Liver (tissue), 9 donors: ENCODE results near the gene OR1I1. TPM values are rescaled to one million over a fixed set of nuclear protein-coding genes. Genes with fewer than 3 reads are reported as not detected.

ENCODE experiments used
- DNase-seq: peaks from one replicate; pipeline ENCODE4 v3.0.0-alpha.2; 2017; ENCODE audit warnings: low spot score
- H3K27ac ChIP-seq, 2 donors: one replicate each; pipeline ENCODE4 v1.7.0; 2013; ENCODE audit warnings: inconsistent platforms in 2 of 2, low read length in 2 of 2, control low read depth in 1 of 2, low read depth in 1 of 2, mild to moderate bottlenecking in 1 of 2
- H3K27me3 ChIP-seq, 4 donors: one replicate each; pipeline versions ENCODE4 v1.6.1 to v1.7.0; 2013; ENCODE audit warnings: low read length in 3 of 4, inconsistent platforms in 1 of 4, mild to moderate bottlenecking in 1 of 4, moderate library complexity in 1 of 4; ENCODE audit not compliant: control insufficient read depth in 4 of 4, insufficient read depth in 4 of 4
- H3K36me3 ChIP-seq, 4 donors: one replicate each; pipeline versions ENCODE4 v1.6.1 to v1.7.0; 2013; ENCODE audit warnings: low read length in 3 of 4, mild to moderate bottlenecking in 3 of 4, low read depth in 1 of 4, moderate library complexity in 1 of 4; ENCODE audit not compliant: control insufficient read depth in 4 of 4, insufficient read depth in 3 of 4
- H3K4me1 ChIP-seq, 4 donors: one replicate each; pipeline versions ENCODE4 v1.6.1 to v1.7.0; 2013; ENCODE audit warnings: low read length in 3 of 4, mild to moderate bottlenecking in 3 of 4, moderate library complexity in 1 of 4; ENCODE audit not compliant: control insufficient read depth in 4 of 4, insufficient read depth in 4 of 4
- H3K4me3 ChIP-seq, 3 donors: one replicate each; pipeline versions ENCODE4 v1.6.1 to v1.7.0; 2013; ENCODE audit warnings: low read length in 3 of 3, control low read depth in 1 of 3, low read depth in 1 of 3, mild to moderate bottlenecking in 1 of 3
- H3K9ac ChIP-seq, 2 donors: one replicate each; pipeline ENCODE4 v1.7.0; 2013; ENCODE audit warnings: low read length in 2 of 2, mild to moderate bottlenecking in 2 of 2, moderate library complexity in 2 of 2, control low read depth in 1 of 2, low read depth in 1 of 2
- H3K9me3 ChIP-seq, 4 donors: one replicate each; pipeline versions ENCODE4 v1.6.1 to v1.7.0; 2013; ENCODE audit warnings: low read length in 3 of 4; ENCODE audit not compliant: control insufficient read depth in 4 of 4
- ATF3 ChIP-seq: IDR thresholded peaks from 2 replicates; pipeline ENCODE4 v1.6.1; 2016; ENCODE audit warnings: antibody characterized with exemption
- CTCF ChIP-seq: fragments of 150-350 bp; IDR thresholded peaks from 2 replicates; pipeline ENCODE4 v1.5.1; 2017; ENCODE audit warnings: improper control_type of control experiment, low read depth, low read length; ENCODE audit not compliant: missing input control
- EGR1 ChIP-seq, 2 donors: IDR thresholded peaks; 2 replicates each; pipeline ENCODE4 v1.6.1; 2016 to 2018; ENCODE audit warnings: antibody characterized with exemption in 2 of 2, low read depth in 2 of 2
- FOXA1 ChIP-seq: IDR thresholded peaks from 2 replicates; pipeline ENCODE4 v1.6.1; 2016; ENCODE audit warnings: antibody characterized with exemption
- FOXA2 ChIP-seq: IDR thresholded peaks from 2 replicates; pipeline ENCODE4 v1.6.1; 2016; ENCODE audit warnings: antibody characterized with exemption
- GABPA ChIP-seq, 2 donors: IDR thresholded peaks in 1 of 2; conservative IDR thresholded peaks in 1 of 2; 2 replicates each; pipeline ENCODE4 v1.6.1; 2016; ENCODE audit warnings: antibody characterized with exemption in 2 of 2, mild to moderate bottlenecking in 1 of 2, moderate library complexity in 1 of 2
- HNF4A ChIP-seq, 2 donors: conservative IDR thresholded peaks; 2 replicates each; pipeline ENCODE4 v1.6.1; 2016; ENCODE audit warnings: antibody characterized with exemption in 2 of 2, mild to moderate bottlenecking in 2 of 2
- HNF4G ChIP-seq: IDR thresholded peaks from 2 replicates; pipeline ENCODE4 v1.6.1; 2016; ENCODE audit warnings: antibody characterized with exemption
- JUND ChIP-seq, 2 donors: IDR thresholded peaks; 2 replicates each; pipeline ENCODE4 v1.6.1; 2016; ENCODE audit warnings: antibody characterized with exemption in 2 of 2
- MAX ChIP-seq: IDR thresholded peaks from 2 replicates; pipeline ENCODE4 v1.6.1; 2016; ENCODE audit warnings: antibody characterized with exemption
- NR2F2 ChIP-seq: IDR thresholded peaks from 2 replicates; pipeline ENCODE4 v1.6.1; 2016; ENCODE audit warnings: antibody characterized with exemption
- RAD21 ChIP-seq, 2 donors: IDR thresholded peaks; 2 replicates each; pipeline ENCODE4 v1.6.1; 2016; ENCODE audit warnings: antibody characterized with exemption in 2 of 2, mild to moderate bottlenecking in 2 of 2
- REST ChIP-seq: IDR thresholded peaks from 2 replicates; pipeline ENCODE4 v1.6.1; 2016; ENCODE audit warnings: antibody characterized with exemption, mild to moderate bottlenecking
- RXRA ChIP-seq, 2 donors: IDR thresholded peaks; 2 replicates each; pipeline ENCODE4 v1.6.1; 2017 to 2018; ENCODE audit warnings: antibody characterized with exemption in 2 of 2, mild to moderate bottlenecking in 1 of 2
- SP1 ChIP-seq: IDR thresholded peaks from 2 replicates; pipeline ENCODE4 v1.6.1; 2018; ENCODE audit warnings: antibody characterized with exemption, mild to moderate bottlenecking
- TAF1 ChIP-seq: conservative IDR thresholded peaks from 2 replicates; pipeline ENCODE4 v1.6.1; 2016; ENCODE audit warnings: antibody characterized with exemption, mild to moderate bottlenecking
- YY1 ChIP-seq: IDR thresholded peaks from 2 replicates; pipeline ENCODE4 v1.6.1; 2016; ENCODE audit warnings: antibody characterized with exemption, mild to moderate bottlenecking
- ZBTB33 ChIP-seq: IDR thresholded peaks from 2 replicates; pipeline ENCODE4 v1.6.1; 2016; ENCODE audit warnings: antibody characterized with exemption
- WGBS: extraction: QIAGEN DNeasy Blood & Tissue Kit; methylation state at CpG from one replicate; pipeline ENCODE4 v1.1.7; 2013; 5-methylcytosine and 5-hydroxymethylcytosine counted together
- polyA plus RNA-seq, 2 donors: library from polyadenylated mRNA; stranded (reverse) in 1 of 2; unstranded in 1 of 2; fragments of 200-250 nt in 1 of 2; fragments of >200 nt in 1 of 2; fragmentation: Nextera tagmentation in 1 of 2; extraction: Ambion mirVana in 1 of 2; gene quantifications; one replicate each; pipeline versions ENCODE4 v1.2.1 to v1.2.3, GENCODE V29; 2013 to 2015
- total RNA-seq, 2 donors: library from RNA; depleted of rRNA; stranded (reverse); fragments of >200 nt; gene quantifications; one replicate each; pipeline ENCODE4 v1.2.3, GENCODE V29; 2014
- donor health status: healthy.
- donor health status: healthy.
- donor health status: healthy.
- donor health status: healthy.
- donor health status: healthy.

Gene OR1I1
- total and polyA plus RNA-seq, 4 donors = not detected

- Histone ChIP-seq H3K9me3 (no peaks in the 10 kb centered on the region), H3K27ac (no peak overlapping the region), H3K4me3 (no peak overlapping the region), H3K4me1 (no peaks in the 10 kb centered on the region), H3K9ac (no peak overlapping the region), H3K27me3 (peaks cover 0 to 2% (median under 1%) of the 10 kb centered on the region in 4 donors), H3K36me3 (no peaks in the 10 kb centered on the region)
- no peak for DNase-seq
- TF ChIP-seq YY1 (no peak), FOXA2 (no peak), RAD21 (IDR thresholded peaks at IDR 0.05) (no peak), MAX (no peak), ZBTB33 (no peak)
- 44% methylated on average over 4 of the region's 4 CpGs for WGBS
These were observed 44.4 kb upstream of the OR1I1 start for GRCh38 chr19:15037586-15037985.

- H3K27me3 ChIP-seq = peaks cover 0 to 2% (median under 1%) of the 10 kb centered on the region in 4 donors
- H3K36me3 ChIP-seq = no peaks in the 10 kb centered on the region
- H3K9ac ChIP-seq = no peak overlapping the region
- no peaks in the 10 kb centered on the region for H3K9me3 ChIP-seq
- TF ChIP-seq ATF3 (no peak), MAX (no peak), NR2F2 (no peak), SP1 (no peak), FOXA2 (no peak), FOXA1 (no peak), TAF1 (no peak), ZBTB33 (no peak), GABPA (IDR thresholded peaks at IDR 0.05 in 1 of 2, conservative IDR thresholded peaks at IDR 0.05 in 1 of 2) (no peak), HNF4G (no peak), RXRA (IDR thresholded peaks at IDR 0.05) (no peak), JUND (IDR thresholded peaks at IDR 0.05) (no peak), REST (no peak), HNF4A (conservative IDR thresholded peaks at IDR 0.05) (no peak), YY1 (no peak), RAD21 (IDR thresholded peaks at IDR 0.05) (no peak), CTCF (no peak), EGR1 (IDR thresholded peaks at IDR 0.05; ENCODE audit: low read depth in 2 of 2) (no peak)
- no peaks in the 10 kb centered on the region for H3K4me1 ChIP-seq
- H3K4me3 ChIP-seq = no peak overlapping the region
- no peak for DNase-seq
- no peak overlapping the region for H3K27ac ChIP-seq
- WGBS = 59% methylated on average over 3 of the region's 3 CpGs
These were observed 43.7 kb upstream of the OR1I1 start for GRCh38 chr19:15038294-15038693.
